GM13977 (cell line): ENCODE data around the gene PODXL.
A peak's percentile ranks its signal among the peaks of the same experiment; 100 is the strongest.
"Not testable (repeated sequence)": the region's sequence is repeated elsewhere in the genome, so short reads cannot be mapped to it uniquely, and the experiment has no call there.

Experiments
- DNase-seq: peaks from one replicate; pipeline ENCODE4 v3.0.0; 2012; ENCODE audit warnings: low spot score
- CTCF ChIP-seq: IDR thresholded peaks from 2 replicates; pipeline ENCODE4 v1.5.1; 2012; ENCODE audit warnings: mild to moderate bottlenecking, control low read depth; ENCODE audit not compliant: insufficient read depth; ENCODE audit errors: extremely low read depth, missing control alignments
- in situ Hi-C: fragments of 300-500 bp; cut with MboI; formaldehyde crosslinking; loops from one replicate; pipeline ENCODE4 v1.12.0; 2022; ENCODE audit warnings: low sequenced_read_pairs, low pct_unique_long_range_greater_than_20kb, mixed read lengths, inconsistent platforms; ENCODE audit not compliant: unreplicated experiment

Gene PODXL

GRCh38 chr7:131511071-131511470, 45.4 kb downstream of the PODXL start:
- no peak for TF ChIP-seq CTCF
- DNase-seq = no peak
- in situ Hi-C loops = no loop called here

- TF ChIP-seq CTCF = no peak
- in situ Hi-C loops = no loop called here
These were observed 46.6 kb downstream of the PODXL start for GRCh38 chr7:131509781-131510180.

GRCh38 chr7:131508754-131509486, 47.5 kb downstream of the PODXL start:
- in situ Hi-C loops = no loop called here
- no peak for DNase-seq

More at GRCh38 chr7:131509781-131510180, 46.6 kb downstream of the PODXL start:
- DNase-seq = no peak

GRCh38 chr7:131507592-131508331, 48.7 kb downstream of the PODXL start:
- TF ChIP-seq CTCF = peak; percentile 89
- peak; percentile 63 for DNase-seq
- in situ Hi-C loops = no loop called here

More at GRCh38 chr7:131508754-131509486, 47.5 kb downstream of the PODXL start:
- TF ChIP-seq CTCF = no peak

GRCh38 chr7:131506597-131506996, 49.8 kb downstream of the PODXL start:
- TF ChIP-seq CTCF = no peak
- DNase-seq = no peak
- in situ Hi-C loops = no loop called here

GRCh38 chr7:131505636-131506557, 50.5 kb downstream of the PODXL start:
- no peak for DNase-seq
- in situ Hi-C loops = no loop called here
- TF ChIP-seq CTCF = no peak

DNA sequence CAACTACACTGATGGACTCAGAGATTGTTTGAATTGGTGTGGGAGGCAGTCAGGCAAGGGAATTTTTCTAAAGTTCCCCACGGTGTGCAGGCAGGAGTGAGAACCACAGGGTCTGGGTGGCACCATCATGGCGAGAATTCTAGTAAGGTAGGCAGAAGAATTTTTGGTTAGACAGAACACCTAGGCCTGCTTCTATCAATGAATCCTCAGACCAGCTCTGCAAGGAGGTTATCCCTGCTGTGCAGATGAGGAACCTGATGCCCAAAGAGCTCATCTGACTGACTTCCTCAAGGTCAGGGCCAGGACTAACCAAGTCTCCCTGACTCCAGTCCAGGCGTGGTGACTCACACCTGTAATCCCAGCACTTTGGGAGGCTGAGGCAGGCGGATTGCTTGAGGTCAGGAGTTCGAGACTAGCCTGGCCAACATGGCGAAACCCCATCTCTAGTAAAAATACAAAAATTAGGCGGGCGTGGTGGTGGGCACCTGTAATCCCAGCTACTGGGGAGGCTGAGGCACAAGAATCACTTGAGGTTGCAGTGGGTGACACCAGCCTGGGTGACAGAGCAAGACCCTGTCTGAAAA, 51.3 kb downstream of the PODXL start:
- in situ Hi-C loops = not testable (repeated sequence)

More for the DNA sequence above, 51.3 kb downstream of the PODXL start:
- not testable (repeated sequence) for DNase-seq
